ENCODE measurements around the gene ABTB1. TPM values are rescaled to one million over a fixed set of nuclear protein-coding genes. Genes with fewer than 3 reads are reported as not detected.

Gene ABTB1
- total and polyA plus RNA-seq, 2 of the 13 experiments (the other 11 are each of a cell fraction or from before 2014, with no cell fraction given) = 0.42 to 14.5 TPM

DNA sequence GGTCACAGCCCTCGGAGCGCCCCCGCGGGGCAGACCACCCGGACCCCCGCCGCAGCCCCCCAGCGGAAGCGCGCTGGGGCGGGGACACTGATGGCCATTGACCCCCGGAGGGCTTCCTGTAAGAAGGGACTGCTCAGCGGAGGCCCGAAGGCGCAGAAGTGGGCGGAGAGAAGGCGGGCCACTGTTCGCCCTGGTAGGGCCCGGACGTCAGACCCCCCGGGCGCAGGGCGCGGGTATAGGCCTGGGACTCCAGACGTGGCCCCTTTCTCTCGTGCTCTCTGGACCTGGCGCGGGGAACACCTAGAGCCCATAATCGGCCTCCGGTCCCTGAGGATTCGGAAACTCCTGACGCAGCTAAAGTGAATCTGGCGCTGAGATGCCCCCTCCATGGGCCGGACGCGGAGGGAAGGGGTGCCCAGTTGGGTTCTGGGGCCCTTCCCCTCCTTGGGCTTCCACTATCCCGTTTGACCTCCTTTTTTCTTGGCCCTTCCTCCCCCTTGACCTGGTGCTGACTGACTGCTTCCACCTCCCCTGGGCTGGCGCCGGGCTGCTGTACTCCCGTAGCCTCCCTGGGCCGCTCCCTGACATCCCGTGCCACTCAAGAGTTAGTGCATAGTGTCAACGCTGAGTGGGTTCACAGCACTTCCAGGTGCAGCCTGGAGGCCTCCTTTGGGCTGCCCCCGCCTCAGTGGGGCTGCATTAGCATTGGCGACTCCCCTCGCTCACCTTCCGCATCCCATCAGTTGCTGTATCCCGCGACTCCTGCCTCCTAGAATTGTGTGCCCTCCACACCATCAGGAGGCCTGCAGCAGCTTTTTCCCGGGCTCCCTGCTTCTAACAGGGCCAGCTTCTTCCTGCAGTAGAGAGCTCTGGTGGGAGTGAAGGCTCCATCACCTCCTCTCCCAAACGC is 694 bp downstream of the ABTB1 start (continued):
- no peak for TF ChIP-seq FOXP4 (CRISPR knock-in tag; IDR thresholded peaks at IDR 0.05)

- no peak overlapping the region for H2AFZ ChIP-seq (ENCODE audit: low read length)
- no peak for DNase-seq (ENCODE audit: low spot score)
- peak overlapping the region; percentile 76 for H3K4me2 ChIP-seq (ENCODE audit: low read depth, low read length)
- H3K27ac ChIP-seq (ENCODE audit: extremely low read length, insufficient read depth, low read length) = no peak overlapping the region
- H3K4me3 ChIP-seq (replicated peaks in 1 of 3; ENCODE audit: insufficient read depth in 1 of 3, low read depth in 2 of 3, low read length in 3 of 3) = peak overlapping the region in 1 of 3 experiments; percentile 78; a peak in 3 of 6 replicates
- POLR2A ChIA-PET = no interaction called here
- peaks cover 19% of the 10 kb centered on the region for H3K4me1 ChIP-seq (ENCODE audit: insufficient read depth, low read length)
- peak; percentile 4; the same call in 2 of the 3 replicates for ATAC-seq
- H3K9me3 ChIP-seq (ENCODE audit: low read length) = no peaks in the 10 kb centered on the region
- H3K79me2 ChIP-seq (ENCODE audit: insufficient read depth, low read length) = no peaks in the 10 kb centered on the region
- H4K20me1 ChIP-seq (ENCODE audit: insufficient read depth, low read length) = no peaks in the 10 kb centered on the region
- H3K9ac ChIP-seq (ENCODE audit: insufficient read depth, low read depth, low read length) = no peak overlapping the region; the same call in 1 of the 2 replicates
- in situ Hi-C loops (cut with HindIII; ENCODE audit: extremely low pct_ligation_motif_present, low pct_unique_long_range_greater_than_20kb) = no loop called here
- 53% methylated on average over 15 of the region's 17 CpGs for WGBS (ENCODE audit: low lambda C conversion rate)
- intact Hi-C loops (cut with micrococcal nuclease; ENCODE audit: unreplicated experiment) = no loop called here
- H3K27me3 ChIP-seq (ENCODE audit: control insufficient read depth in 1 of 2, insufficient read depth in 2 of 2, low read length in 2 of 2) = peaks cover 0 to 4% of the 10 kb centered on the region in 2 experiments; a peak in 1 of 5 replicates
- no peaks in the 10 kb centered on the region for H3K36me3 ChIP-seq (replicated peaks in 1 of 2; ENCODE audit: control insufficient read depth in 1 of 2, insufficient read depth in 2 of 2, low read length in 2 of 2)
- BruUV-seq (replicated peaks) = no TSS peak
- FAIRE-seq = no peak
- CTCF ChIA-PET (ENCODE audit: low intra/inter-chr PET ratio, low total read pairs) = no interaction called here
- TF ChIP-seq MBNL3 (CRISPR knock-in tag; conservative IDR thresholded peaks at IDR 0.05) (no peak), ZBTB42 (CRISPR knock-in tag; IDR thresholded peaks at IDR 0.05) (no peak), ZXDC (CRISPR knock-in tag; IDR thresholded peaks at IDR 0.05) (no peak), ZNF841 (CRISPR knock-in tag; IDR thresholded peaks at IDR 0.05; ENCODE audit: borderline replicate concordance) (no peak), ZFP36 (IDR thresholded peaks at IDR 0.05; ENCODE audit: borderline replicate concordance, low read depth, low read length, partially characterized antibody) (no peak), ELK4 (CRISPR knock-in tag; IDR thresholded peaks at IDR 0.05; ENCODE audit: borderline replicate concordance) (no peak), NONO (IDR thresholded peaks at IDR 0.05) (no peak), NONO (CRISPR knock-in tag; conservative IDR thresholded peaks at IDR 0.05) (no peak)
Measured at GRCh38 chr3:127674101-127674721, 1.5 kb downstream of the ABTB1 start.

All from HepG2 (cell line).